ENCODE results near the gene ERICH6. TPM values are rescaled to one million over a fixed set of nuclear protein-coding genes. Genes with fewer than 3 reads are reported as not detected.

ERICH6 gene
- total and polyA plus RNA-seq, 2 donors (not counting 3 experiments of a cell fraction or from before 2014, with no cell fraction given): not detected

DNA sequence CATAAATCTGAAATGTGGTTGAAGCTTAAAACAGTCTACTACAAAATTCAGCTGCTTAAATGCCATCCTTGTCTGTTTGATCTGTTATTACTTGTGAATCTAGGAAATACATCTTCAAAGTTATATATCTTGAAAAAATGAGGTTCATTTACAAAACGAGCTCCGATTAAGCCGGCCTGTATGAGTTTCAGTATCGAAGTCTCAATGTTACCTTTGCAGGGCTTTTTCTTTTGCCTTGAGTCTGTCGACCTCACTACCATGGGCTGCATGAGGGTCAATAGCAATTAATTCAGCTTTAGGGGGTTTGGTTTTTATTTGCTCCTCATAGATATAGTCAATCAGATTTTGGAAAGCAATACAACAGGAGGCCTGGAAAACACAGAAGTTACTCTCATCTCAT, 23.2 kb downstream of the ERICH6 start:
- Histone ChIP-seq H3K9me3 (replicated peaks; ENCODE audit: control insufficient read depth, insufficient read depth, low read length) (no peaks in the 10 kb centered on the region), H3K36me3 (ENCODE audit: control insufficient read depth in 2 of 2, extremely low read depth in 1 of 2, insufficient read depth in 2 of 2, low read length in 2 of 2) (no peaks in the 10 kb centered on the region), H3K9ac (replicated peaks; ENCODE audit: extremely low read depth, insufficient read depth, low read length) (no peak overlapping the region), H3K27ac (ENCODE audit: insufficient read depth, low read depth, low read length) (no peak overlapping the region), H3K4me1 (ENCODE audit: control insufficient read depth, extremely low read depth, insufficient read depth, low read length) (no peaks in the 10 kb centered on the region), H3K79me2 (ENCODE audit: control insufficient read depth, insufficient read depth, low read length) (no peaks in the 10 kb centered on the region), H2AFZ (ENCODE audit: low read depth, low read length) (no peak overlapping the region), H3K4me2 (ENCODE audit: insufficient read depth, low read length) (no peak overlapping the region), H3K9me1 (replicated peaks; ENCODE audit: control insufficient read depth, extremely low read depth, insufficient read depth, low read length) (no peaks in the 10 kb centered on the region), H3K27me3 (ENCODE audit: control insufficient read depth in 2 of 2, insufficient read depth in 2 of 2, low read length in 2 of 2) (no peaks in the 10 kb centered on the region), H3K4me3 (replicated peaks in 1 of 3; ENCODE audit: insufficient read depth in 1 of 3, low read depth in 1 of 3, low read length in 3 of 3) (no peak overlapping the region), H4K20me1 (replicated peaks; ENCODE audit: control insufficient read depth, extremely low read depth, insufficient read depth, low read length) (no peaks in the 10 kb centered on the region)
- POLR2A ChIA-PET: no interaction called here
- BruUV-seq (replicated peaks): no TSS peak
- TF ChIP-seq POLR2AphosphoS5 (IDR thresholded peaks at IDR 0.05; ENCODE audit: insufficient read depth, low read depth, low read length) (no peak), FOS (IDR thresholded peaks at IDR 0.05; ENCODE audit: borderline replicate concordance, insufficient read depth, low read length) (no peak), GATA2 (IDR thresholded peaks at IDR 0.05; ENCODE audit: insufficient read depth, insufficient read length, low read depth, low read length) (no peak), MYC (IDR thresholded peaks at IDR 0.05; ENCODE audit: low read depth, low read length) (no peak), POLR2A (IDR thresholded peaks at IDR 0.05; ENCODE audit: low read depth, low read length) (no peak), EZH2 (IDR thresholded peaks at IDR 0.05; ENCODE audit: borderline replicate concordance, low read depth, low read length, severe bottlenecking) (no peak), JUN (IDR thresholded peaks at IDR 0.05; ENCODE audit: borderline replicate concordance, insufficient read depth, insufficient read length, low read depth) (no peak)
- TF ChIP-seq, protein P1, sequence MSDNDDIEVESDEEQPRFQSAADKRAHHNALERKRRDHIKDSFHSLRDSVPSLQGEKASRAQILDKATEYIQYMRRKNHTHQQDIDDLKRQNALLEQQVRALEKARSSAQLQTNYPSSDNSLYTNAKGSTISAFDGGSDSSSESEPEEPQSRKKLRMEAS (IDR thresholded peaks at IDR 0.05; ENCODE audit: insufficient read depth, insufficient read length): no peak
- TF ChIP-seq, protein P2, sequence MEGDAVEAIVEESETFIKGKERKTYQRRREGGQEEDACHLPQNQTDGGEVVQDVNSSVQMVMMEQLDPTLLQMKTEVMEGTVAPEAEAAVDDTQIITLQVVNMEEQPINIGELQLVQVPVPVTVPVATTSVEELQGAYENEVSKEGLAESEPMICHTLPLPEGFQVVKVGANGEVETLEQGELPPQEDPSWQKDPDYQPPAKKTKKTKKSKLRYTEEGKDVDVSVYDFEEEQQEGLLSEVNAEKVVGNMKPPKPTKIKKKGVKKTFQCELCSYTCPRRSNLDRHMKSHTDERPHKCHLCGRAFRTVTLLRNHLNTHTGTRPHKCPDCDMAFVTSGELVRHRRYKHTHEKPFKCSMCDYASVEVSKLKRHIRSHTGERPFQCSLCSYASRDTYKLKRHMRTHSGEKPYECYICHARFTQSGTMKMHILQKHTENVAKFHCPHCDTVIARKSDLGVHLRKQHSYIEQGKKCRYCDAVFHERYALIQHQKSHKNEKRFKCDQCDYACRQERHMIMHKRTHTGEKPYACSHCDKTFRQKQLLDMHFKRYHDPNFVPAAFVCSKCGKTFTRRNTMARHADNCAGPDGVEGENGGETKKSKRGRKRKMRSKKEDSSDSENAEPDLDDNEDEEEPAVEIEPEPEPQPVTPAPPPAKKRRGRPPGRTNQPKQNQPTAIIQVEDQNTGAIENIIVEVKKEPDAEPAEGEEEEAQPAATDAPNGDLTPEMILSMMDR (IDR thresholded peaks at IDR 0.05; ENCODE audit: extremely low read depth in 1 of 2, insufficient read depth in 1 of 2, low read depth in 1 of 2, low read length in 2 of 2): no peak
- DNase-seq (ENCODE audit: low read depth, low spot score): no peak
- CTCF ChIA-PET: interaction anchor here (1.2 to 1.5 kb wide), 2 partner anchors 10 to 14 kb away, joined by 4 read pairs; no protein-coding TSS in a partner anchor
- intact Hi-C loops (cut with micrococcal nuclease) (no loop called here), dilution Hi-C loops (cut with MboI; ENCODE audit: extremely low pct_ligation_motif_present, low sequenced_read_pairs) (no loop called here)
- no peak for FAIRE-seq
